ENCODE results near the gene MTERF4. TPM values are rescaled to one million over a fixed set of nuclear protein-coding genes. Genes with fewer than 3 reads are reported as not detected.

Gene MTERF4
- total RNA-seq, 1 donor from 2014 or later = 42.2 TPM

- TF ChIP-seq EZH2 (IDR thresholded peaks at IDR 0.05) = no peak
- no peak for TF ChIP-seq EZH2phosphoT487 (IDR thresholded peaks at IDR 0.05)
- TF ChIP-seq CTCF (IDR thresholded peaks at IDR 0.05) = no peak
- Histone ChIP-seq H3K4me1 (no peaks in the 10 kb centered on the region), H3K9me3 (ENCODE audit: low read depth) (no peaks in the 10 kb centered on the region), H3K79me2 (ENCODE audit: low read depth) (no peaks in the 10 kb centered on the region), H2AFZ (replicated peaks) (no peak overlapping the region), H3K4me3 (no peak overlapping the region), H3K27me3 (no peaks in the 10 kb centered on the region), H3K4me2 (no peak overlapping the region), H3K9ac (no peak overlapping the region), H3K36me3 (no peaks in the 10 kb centered on the region), H4K20me1 (ENCODE audit: low read depth) (no peaks in the 10 kb centered on the region), H3K27ac (no peak overlapping the region), H3F3A (ENCODE audit: low read depth) (no peaks in the 10 kb centered on the region)
- Mint-ChIP-seq H3K27ac (no peak overlapping the region), H3K36me3 (peaks cover 6% of the 10 kb centered on the region), H3K9me3 (no peaks in the 10 kb centered on the region), H3K4me3 (no peak overlapping the region), H3K27me3 (ENCODE audit: insufficient read depth, low read depth) (peaks cover 3% of the 10 kb centered on the region), H3K4me1 (no peaks in the 10 kb centered on the region)
- DNase-seq (ENCODE audit: low spot score) = no peak
Observed at GRCh38 chr2:241110089-241110606, 8.1 kb upstream of the MTERF4 start.

- Mint-ChIP-seq H3K4me1 (no peaks in the 10 kb centered on the region), H3K36me3 (peaks cover 5% of the 10 kb centered on the region), H3K27ac (no peak overlapping the region), H3K9me3 (no peaks in the 10 kb centered on the region), H3K4me3 (peak overlapping the region; percentile 50), H3K27me3 (ENCODE audit: insufficient read depth, low read depth) (peaks cover 3% of the 10 kb centered on the region)
- Histone ChIP-seq H3F3A (ENCODE audit: low read depth) (no peaks in the 10 kb centered on the region), H3K4me3 (no peak overlapping the region), H3K4me2 (no peak overlapping the region), H4K20me1 (ENCODE audit: low read depth) (no peaks in the 10 kb centered on the region), H2AFZ (replicated peaks) (no peak overlapping the region), H3K4me1 (no peaks in the 10 kb centered on the region), H3K79me2 (ENCODE audit: low read depth) (no peaks in the 10 kb centered on the region), H3K9ac (no peak overlapping the region), H3K27me3 (no peaks in the 10 kb centered on the region), H3K9me3 (ENCODE audit: low read depth) (no peaks in the 10 kb centered on the region), H3K36me3 (no peaks in the 10 kb centered on the region), H3K27ac (no peak overlapping the region)
- no peak for DNase-seq (ENCODE audit: low spot score)
- TF ChIP-seq EZH2 (IDR thresholded peaks at IDR 0.05) (no peak), CTCF (IDR thresholded peaks at IDR 0.05) (no peak), EZH2phosphoT487 (IDR thresholded peaks at IDR 0.05) (no peak)
Observed at GRCh38 chr2:241109210-241110088, 7.4 kb upstream of the MTERF4 start.

GRCh38 chr2:241108271-241109209, 6.5 kb upstream of the MTERF4 start:
- Mint-ChIP-seq H3K27me3 (ENCODE audit: insufficient read depth, low read depth) (peaks cover 3% of the 10 kb centered on the region), H3K9me3 (no peaks in the 10 kb centered on the region), H3K4me3 (peak overlapping the region; percentile 50), H3K4me1 (no peaks in the 10 kb centered on the region), H3K27ac (no peak overlapping the region), H3K36me3 (peaks cover 5% of the 10 kb centered on the region)
- Histone ChIP-seq H2AFZ (replicated peaks) (no peak overlapping the region), H3K4me3 (no peak overlapping the region), H3K9me3 (ENCODE audit: low read depth) (no peaks in the 10 kb centered on the region), H3K4me1 (peaks cover 2% of the 10 kb centered on the region), H3K4me2 (no peak overlapping the region), H3K36me3 (no peaks in the 10 kb centered on the region), H3K27ac (no peak overlapping the region), H3K9ac (no peak overlapping the region), H3K79me2 (ENCODE audit: low read depth) (no peaks in the 10 kb centered on the region), H3F3A (ENCODE audit: low read depth) (peaks cover 3% of the 10 kb centered on the region), H4K20me1 (ENCODE audit: low read depth) (no peaks in the 10 kb centered on the region), H3K27me3 (no peaks in the 10 kb centered on the region)
- DNase-seq (ENCODE audit: low spot score) = no peak
- TF ChIP-seq EZH2 (IDR thresholded peaks at IDR 0.05) = no peak
- TF ChIP-seq CTCF (IDR thresholded peaks at IDR 0.05) = no peak

Data from neural progenitor cell (in vitro differentiated cells).